ENCODE data around the gene PPP1R37. TPM values are rescaled to one million over a fixed set of nuclear protein-coding genes. Genes with fewer than 3 reads are reported as not detected.

PPP1R37 gene
- total RNA-seq, 4 donors from 2014 or later: 22.1 to 44.1 (median 33.5) TPM

GRCh38 chr19:45098521-45099466 lies 5.8 kb downstream of the PPP1R37 start:
- no peaks in the 10 kb centered on the region for H3K9me3 ChIP-seq
- no peak overlapping the region for H3K4me3 ChIP-seq
- H3K36me3 ChIP-seq: peaks cover 0 to 10% (median 0%) of the 10 kb centered on the region in 3 donors
- TF ChIP-seq CTCF (IDR thresholded peaks at IDR 0.05) (no peak), POLR2A (IDR thresholded peaks at IDR 0.05) (no peak), EP300 (IDR thresholded peaks at IDR 0.05) (no peak)
- no peaks in the 10 kb centered on the region for H3K27me3 ChIP-seq
- peaks cover 0 to 91% (median 44%) of the 10 kb centered on the region in 4 donors for H3K4me1 ChIP-seq
- WGBS, 2 donors: 48 to 50% methylated on average over 15 of the region's 15 CpGs
- no peak for DNase-seq (ENCODE audit: low spot score in 2 of 2)
- H3K27ac ChIP-seq: peak overlapping the region in 2 of 4 donors; percentile 11 to 23

DNA sequence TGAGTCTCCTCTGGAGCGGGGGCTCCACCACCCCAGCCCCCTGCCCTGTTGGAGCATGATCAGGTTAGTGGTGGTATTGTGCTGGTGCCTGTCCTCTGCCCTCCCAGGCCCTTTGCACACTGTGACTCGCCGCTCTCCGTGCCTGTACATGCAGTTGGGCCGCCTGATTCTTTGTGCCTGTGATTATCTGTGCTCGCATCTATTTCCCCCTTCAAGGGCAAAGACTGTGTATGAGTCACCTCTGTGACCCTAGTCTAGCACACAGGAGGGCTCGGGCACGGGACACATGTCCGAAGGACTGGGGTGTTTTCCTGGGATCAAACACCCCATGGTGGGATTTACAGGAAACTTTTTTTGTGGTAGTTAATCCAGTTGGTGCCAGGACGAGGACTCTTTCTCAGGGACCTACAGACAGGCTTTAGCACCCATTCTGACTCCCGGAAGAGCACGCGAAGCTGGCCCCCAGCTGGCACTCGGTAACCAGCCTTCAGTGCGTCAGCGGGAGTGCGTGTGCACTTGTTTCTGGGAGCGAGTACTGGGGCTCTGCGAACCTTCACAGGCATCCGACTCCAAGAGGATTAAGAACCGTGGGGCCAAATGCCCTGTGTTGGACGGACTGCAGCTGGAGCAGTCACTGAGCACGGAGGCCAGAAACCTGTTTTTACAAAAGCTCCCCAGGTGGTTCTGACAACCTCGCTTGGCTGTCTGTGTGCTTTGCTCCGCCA lies 6.7 kb downstream of the PPP1R37 start:
- H3K4me3 ChIP-seq: no peak overlapping the region
- peaks cover 0 to 10% (median 0%) of the 10 kb centered on the region in 3 donors for H3K36me3 ChIP-seq
- H3K27me3 ChIP-seq: no peaks in the 10 kb centered on the region
- H3K4me1 ChIP-seq: peaks cover 0 to 91% (median 42%) of the 10 kb centered on the region in 4 donors
- H3K9me3 ChIP-seq: no peaks in the 10 kb centered on the region
- no peak for DNase-seq (ENCODE audit: low spot score in 2 of 2)
- H3K27ac ChIP-seq: peak overlapping the region in 1 of 4 donors; percentile 23
- 72 to 78% methylated on average over 25 of the region's 25 CpGs for WGBS, 2 donors
- TF ChIP-seq CTCF (IDR thresholded peaks at IDR 0.05): no peak
- TF ChIP-seq POLR2A (IDR thresholded peaks at IDR 0.05): no peak
- no peak for TF ChIP-seq EP300 (IDR thresholded peaks at IDR 0.05)

DNA sequence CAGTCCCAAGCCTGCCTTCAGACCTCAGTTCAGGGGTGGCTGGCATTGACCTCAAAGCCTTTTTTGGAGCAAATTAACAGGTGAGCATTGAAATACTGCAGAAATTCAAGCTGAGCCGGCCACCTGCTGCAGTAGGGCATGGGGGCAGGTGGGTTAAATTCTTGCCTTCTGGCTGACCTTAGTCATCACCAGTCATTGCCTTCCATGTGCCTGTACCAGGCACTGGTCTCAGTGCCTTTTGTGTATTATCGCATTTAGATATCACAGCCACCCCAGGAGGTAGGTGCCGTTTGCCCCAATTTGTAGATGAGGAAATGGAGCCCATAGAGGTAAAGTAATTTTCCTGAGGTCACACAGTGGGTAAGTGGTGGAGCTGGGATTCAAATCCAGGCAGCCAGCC lies 7.2 kb downstream of the PPP1R37 start:
- TF ChIP-seq POLR2A (IDR thresholded peaks at IDR 0.05): no peak
- TF ChIP-seq EP300 (IDR thresholded peaks at IDR 0.05): no peak
- TF ChIP-seq CTCF (IDR thresholded peaks at IDR 0.05): no peak
- Histone ChIP-seq H3K4me1 (peaks cover 0 to 91% (median 37%) of the 10 kb centered on the region in 4 donors), H3K36me3 (peaks cover 0 to 10% (median 0%) of the 10 kb centered on the region in 3 donors), H3K9me3 (no peaks in the 10 kb centered on the region), H3K4me3 (no peak overlapping the region), H3K27ac (no peak overlapping the region), H3K27me3 (no peaks in the 10 kb centered on the region)
- WGBS, 2 donors: 78 to 83% methylated on average over 3 of the region's 3 CpGs
- no peak for DNase-seq (ENCODE audit: low spot score in 2 of 2)

- no peak overlapping the region for H3K4me3 ChIP-seq
- peaks cover 0 to 10% (median 0%) of the 10 kb centered on the region in 3 donors for H3K36me3 ChIP-seq
- no peaks in the 10 kb centered on the region for H3K27me3 ChIP-seq
- no peak for DNase-seq (ENCODE audit: low spot score in 2 of 2)
- no peaks in the 10 kb centered on the region for H3K9me3 ChIP-seq
- no peak overlapping the region for H3K27ac ChIP-seq
- TF ChIP-seq EP300 (IDR thresholded peaks at IDR 0.05): no peak
- no peak for TF ChIP-seq POLR2A (IDR thresholded peaks at IDR 0.05)
- no peak for TF ChIP-seq CTCF (IDR thresholded peaks at IDR 0.05)
- peaks cover 0 to 91% (median 35%) of the 10 kb centered on the region in 4 donors for H3K4me1 ChIP-seq
- WGBS, 2 donors: 42 to 67% methylated on average over 7 of the region's 8 CpGs
These were observed 7.9 kb downstream of the PPP1R37 start for GRCh38 chr19:45100846-45101252.

Measured in tibial nerve (tissue), 4 donors.